Measurements from ENCODE around the gene LRP8.

DNA sequence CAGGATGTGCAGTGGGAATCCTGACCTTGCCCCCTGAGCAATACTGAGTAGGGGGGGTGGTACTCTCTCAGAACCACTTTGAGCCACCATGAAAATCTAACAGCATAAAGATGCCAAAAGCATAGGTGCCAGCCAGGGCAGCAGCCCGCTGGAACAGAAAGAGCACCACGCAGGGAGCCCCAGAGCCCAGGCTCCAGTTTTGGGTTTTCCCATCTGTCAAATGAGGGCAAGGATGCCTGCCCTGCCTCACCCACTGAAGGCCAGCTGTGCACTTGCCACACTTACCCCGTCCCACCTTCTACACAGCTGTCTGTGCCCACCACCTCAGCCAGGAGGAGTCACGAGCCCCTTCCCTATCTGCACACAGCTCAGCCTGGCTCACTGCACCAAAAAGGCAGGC lies 20.8 kb downstream of the LRP8 start:
- TF ChIP-seq CTCF (IDR thresholded peaks at IDR 0.05) (no peak), POLR2AphosphoS5 (IDR thresholded peaks at IDR 0.05) (no peak), POLR2A (IDR thresholded peaks at IDR 0.05) (no peak)
